NCI-H187 (cell line): ENCODE measurements around the gene MMP20.
"Not testable (repeated sequence)": the region's sequence is repeated elsewhere in the genome, so short reads cannot be mapped to it uniquely, and the experiment has no call there.

Source experiments
- DNase-seq, 2 experiments: peaks; one replicate each; lab custom pipeline; 2025; lab: John Stamatoyannopoulos, UW

MMP20 gene, protein sequence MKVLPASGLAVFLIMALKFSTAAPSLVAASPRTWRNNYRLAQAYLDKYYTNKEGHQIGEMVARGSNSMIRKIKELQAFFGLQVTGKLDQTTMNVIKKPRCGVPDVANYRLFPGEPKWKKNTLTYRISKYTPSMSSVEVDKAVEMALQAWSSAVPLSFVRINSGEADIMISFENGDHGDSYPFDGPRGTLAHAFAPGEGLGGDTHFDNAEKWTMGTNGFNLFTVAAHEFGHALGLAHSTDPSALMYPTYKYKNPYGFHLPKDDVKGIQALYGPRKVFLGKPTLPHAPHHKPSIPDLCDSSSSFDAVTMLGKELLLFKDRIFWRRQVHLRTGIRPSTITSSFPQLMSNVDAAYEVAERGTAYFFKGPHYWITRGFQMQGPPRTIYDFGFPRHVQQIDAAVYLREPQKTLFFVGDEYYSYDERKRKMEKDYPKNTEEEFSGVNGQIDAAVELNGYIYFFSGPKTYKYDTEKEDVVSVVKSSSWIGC

DNA sequence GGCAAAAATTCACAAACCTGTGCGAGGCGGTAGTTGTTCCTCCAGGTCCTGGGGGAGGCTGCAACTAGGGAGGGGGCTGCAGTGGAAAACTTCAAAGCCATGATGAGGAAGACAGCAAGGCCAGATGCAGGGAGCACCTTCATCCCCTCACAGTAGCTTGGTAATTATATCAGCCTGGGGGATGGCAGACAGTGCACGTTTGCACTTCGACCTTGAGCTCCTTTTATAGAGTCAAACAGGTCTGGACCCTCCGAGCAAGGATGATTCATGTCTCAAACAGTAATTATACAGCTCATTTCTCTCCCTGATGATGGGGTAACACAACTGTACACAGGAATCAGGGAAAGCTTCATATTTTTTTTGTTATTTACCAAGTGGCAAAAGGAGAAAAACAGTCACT, at the start of gene MMP20:
Gene MMP20 (minus strand): TSS at position 156 of the 400 bp plus-strand sequence. CDS start 13 bp downstream, at position 143.
- DNase-seq: no peak

DNA sequence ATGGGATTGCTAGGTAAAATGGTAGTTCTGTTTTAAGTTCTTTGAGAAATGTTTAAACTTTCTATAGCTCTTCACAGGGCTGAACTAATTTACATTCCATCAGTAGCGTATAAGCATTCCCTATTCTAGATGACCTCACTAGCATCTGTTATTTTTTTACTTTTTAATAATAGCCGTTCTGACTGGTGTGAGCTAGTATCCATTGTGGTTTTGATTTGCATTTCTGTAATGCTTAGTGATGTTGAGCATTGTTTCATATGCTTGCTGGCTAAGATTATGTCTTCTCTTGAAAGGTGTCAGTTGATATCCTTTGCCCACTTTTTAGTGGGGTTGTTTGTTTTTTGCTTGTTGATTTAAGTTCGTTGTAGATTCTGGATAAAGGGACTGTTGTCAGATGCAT, 44.5 kb upstream of the MMP20 start:
- no peak for DNase-seq

DNA sequence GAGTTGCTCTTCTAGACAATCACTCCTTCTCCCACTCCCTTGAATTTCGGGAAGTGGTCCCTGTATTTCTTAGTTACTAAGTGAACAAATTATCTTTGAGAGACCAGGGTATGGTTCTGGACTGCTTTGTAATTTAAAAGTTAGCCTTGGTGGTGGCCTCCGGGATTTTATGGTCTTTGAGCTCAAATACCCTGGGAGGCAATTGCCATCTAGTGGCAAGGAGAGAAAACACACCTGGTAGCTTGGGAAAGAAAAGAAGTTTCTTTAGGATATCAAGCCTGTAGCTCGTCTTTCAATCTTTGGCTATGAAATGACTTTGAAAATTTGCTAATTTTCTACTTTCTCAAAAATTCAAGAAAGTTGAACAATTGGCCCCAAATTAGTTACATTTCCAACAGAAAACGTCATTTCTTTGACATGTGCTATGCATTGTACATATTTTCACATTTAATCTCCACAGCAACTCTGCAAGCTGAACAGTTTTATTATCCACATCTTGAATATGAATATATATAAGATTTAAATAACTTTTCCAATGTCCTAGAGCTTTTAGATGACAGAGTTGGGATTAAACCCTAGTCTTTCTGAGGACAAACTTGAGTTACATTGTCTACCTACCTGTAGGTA, 41.3 kb upstream of the MMP20 start:
- no peak for DNase-seq

DNA sequence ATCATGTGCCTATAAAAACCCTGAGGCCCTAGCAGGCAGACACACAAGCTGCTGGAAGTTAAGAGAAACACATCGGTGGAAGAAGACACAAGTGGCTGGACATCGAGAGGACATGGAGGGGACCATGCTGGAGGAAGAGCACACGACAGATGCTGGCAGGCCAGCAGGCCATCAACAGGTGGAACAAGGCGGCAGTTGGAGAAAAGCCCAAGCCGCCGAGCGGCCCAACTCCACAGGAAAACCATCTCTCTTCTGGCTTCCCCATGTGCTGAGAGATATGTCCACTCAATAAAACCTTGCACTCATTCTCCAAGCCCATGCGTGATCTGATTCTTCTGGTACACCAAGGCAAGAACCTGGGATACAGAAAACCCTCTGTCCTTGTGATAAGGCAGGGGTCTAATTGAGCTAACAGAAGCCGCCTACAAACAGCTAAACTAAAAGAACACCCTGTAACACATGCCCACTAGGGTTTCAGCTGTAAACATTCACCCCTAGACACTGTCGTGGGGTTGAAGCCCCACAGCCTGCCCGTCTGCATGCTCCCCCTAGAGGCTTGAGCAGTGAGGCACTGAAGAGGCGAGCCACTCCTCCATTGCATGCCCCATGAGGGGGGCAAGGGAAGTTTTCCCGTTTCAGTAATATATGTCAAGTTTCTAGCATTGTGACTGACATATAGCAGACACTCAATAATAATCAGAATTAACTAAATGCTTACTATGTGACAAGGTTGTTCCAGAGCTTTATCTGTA, 39.0 kb upstream of the MMP20 start:
- no peak for DNase-seq

DNA sequence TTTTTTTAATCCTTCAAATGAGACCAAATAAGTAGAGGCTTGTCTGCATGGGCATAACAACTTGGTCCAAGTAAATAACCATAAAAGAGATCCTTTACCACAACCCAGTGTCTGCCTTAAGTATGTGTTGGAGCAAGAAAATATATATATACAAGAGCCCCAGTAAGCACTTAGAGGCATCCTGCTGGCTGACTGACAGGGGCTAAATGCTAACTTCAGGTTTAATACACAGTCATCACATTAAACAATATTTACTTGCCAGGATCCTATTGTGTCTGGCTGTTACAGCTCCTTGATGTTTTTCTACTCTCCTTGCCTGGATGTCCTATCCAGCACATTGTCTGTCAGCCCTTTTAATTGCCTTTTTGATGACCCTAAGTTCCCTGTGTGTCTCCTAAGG, 37.5 kb upstream of the MMP20 start:
- DNase-seq: no peak

DNA sequence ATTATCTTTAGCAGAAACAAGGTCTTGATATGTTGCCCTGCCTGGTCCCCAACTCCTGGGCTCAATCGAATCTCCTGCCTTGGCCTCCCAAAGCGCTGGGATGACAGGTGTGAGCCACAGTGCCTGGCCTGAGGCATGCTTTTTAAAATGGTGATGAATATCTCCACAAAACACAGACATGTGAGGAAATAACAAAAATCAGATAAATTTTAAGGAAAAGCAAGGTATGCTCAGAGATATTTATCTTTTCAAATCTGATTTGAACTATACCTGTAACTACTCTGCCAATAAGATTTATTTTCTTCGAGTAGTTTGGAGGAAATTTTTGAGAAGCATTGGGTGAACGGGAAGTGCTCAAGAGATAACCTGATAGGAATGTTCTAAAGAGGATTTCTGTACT, 35.9 kb upstream of the MMP20 start:
- no peak for DNase-seq

DNA sequence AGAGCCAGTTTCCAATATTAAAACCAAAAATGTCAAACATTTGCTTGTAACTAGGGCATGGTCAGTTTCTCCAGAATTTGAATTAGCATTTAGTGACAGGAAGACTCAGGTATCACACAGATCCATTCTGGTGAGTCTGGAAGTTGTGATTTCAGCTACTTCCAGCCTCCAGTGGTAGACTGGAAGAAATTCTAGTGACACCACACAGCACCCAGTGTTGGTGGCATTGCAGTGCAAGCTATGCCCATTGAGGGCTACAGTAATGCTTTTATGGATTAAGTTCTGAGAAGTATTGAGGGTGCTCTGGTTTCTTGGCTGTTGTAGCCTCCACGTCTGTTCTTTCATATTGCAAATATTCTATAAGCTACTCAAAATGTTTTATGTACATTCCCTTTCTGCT, 31.4 kb upstream of the MMP20 start:
- no peak for DNase-seq

DNA sequence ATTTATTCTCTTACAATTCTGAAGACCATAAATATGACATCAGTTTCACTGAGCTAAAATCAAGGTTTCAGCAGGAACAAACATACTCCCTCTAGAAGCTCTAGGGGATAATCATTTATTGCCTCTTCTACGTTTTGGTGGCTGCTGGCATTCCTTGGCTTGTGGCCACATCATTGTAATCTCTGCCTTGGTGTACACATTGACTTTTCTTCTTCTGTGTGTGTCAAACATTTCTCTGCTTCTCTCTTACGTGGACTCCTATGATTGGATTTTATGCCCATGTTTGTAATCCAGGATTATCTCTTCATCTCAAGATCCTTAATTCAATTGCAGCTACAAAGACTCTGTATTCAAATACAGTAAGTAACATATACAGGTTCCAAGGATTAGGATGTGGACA, 30.4 kb upstream of the MMP20 start:
- no peak for DNase-seq

DNA sequence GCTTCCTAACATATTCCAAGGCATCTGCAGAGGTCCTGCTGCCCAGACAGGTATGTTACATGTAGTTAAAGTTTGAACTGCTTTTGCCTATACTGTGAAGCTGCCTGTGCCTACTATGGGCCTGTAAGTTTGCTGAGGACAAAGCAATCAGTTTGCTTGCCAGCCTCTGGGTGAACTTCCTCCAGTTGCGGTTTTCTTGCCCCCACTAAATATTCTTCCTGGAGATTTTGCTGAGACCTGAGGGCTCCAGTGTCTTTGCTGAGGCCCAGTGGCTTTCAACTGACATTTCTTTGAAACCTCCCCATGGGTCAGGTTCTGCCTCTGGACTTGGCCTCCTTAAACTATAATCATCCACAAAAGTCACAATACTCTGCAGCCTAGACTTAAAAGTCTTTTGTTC, 29.6 kb upstream of the MMP20 start:
- no peak for DNase-seq

DNA sequence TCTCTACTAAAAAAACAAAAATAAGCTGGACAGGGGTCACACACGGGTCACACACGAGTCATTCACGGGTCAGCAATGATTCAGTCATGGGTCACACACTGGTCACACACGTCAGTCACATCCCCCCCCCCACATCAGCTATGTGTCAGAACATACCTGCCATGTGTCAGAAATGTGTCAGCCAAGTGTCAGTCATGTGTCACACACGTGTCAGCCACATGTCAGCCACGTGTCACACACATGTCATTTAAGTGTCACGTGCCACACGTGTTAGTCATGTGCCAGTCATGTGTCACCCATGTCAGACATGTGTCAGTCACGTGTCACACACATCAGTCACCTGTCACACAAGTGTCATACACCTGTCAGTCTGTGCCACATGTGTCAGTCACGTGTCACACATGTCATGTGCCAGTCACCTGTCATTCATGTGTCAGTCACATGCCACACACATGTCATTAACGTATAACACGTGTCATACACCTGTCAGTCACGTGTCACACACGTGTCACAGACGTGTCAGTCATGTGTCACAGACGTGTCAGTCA, 28.7 kb upstream of the MMP20 start:
- DNase-seq: no peak

DNA sequence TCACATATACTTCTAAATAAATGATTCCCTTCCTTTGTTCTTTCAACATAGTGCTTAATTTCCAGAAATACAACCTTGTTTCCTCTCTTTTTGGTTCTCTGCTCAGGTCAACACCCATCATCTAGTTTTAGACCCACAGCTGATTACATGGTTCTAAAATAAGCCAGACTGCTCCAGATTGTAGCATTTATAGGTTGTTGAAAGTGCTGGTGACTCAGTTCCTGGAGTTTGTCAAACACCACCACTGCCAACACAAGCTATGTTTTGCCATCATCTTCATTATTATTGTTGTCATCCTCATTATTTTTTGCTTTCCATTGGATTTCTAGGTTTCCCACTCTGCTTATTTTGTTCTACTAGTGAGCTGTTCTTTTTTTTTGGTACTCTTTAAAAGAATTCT, 22.3 kb upstream of the MMP20 start:
- no peak for DNase-seq

DNA sequence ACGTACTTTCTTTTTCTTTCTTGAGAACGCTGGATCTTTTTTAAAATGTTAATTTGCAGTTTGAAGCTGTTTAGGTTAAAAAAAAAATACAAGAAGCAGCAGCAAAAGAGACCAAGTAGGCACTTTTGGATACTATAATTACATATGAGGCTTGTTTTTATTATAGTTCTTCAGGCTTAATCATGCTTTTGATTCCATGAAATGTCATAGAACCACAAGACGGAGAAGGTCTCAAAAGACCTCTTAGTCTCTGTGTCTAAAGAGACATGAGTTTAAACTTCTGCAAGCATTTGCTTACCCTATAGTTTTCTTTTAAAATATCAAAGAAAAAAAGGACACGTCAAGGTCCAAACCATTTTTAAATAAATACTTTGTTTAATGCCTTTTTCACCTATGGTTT, 18.8 kb upstream of the MMP20 start:
- no peak for DNase-seq

DNA sequence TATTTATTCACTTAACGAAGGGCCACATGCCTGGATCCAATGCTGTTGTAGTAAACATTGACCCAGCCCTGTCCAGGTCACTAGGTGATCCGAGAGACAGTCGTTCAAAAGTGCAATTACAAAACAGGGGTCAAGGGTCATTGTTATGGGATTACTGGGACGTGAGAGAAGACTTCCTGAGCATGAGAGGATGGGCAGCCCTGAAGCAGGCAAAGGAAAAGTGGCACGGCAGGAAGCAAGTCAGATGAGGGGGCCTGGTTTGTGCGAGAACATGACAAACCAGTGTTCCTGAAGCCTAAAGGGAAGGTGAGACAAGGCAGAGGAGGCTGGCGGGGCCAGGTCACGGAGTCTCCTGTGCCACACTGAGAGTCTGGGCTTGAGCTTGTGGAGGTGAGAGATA, 15.8 kb upstream of the MMP20 start:
- DNase-seq: no peak

DNA sequence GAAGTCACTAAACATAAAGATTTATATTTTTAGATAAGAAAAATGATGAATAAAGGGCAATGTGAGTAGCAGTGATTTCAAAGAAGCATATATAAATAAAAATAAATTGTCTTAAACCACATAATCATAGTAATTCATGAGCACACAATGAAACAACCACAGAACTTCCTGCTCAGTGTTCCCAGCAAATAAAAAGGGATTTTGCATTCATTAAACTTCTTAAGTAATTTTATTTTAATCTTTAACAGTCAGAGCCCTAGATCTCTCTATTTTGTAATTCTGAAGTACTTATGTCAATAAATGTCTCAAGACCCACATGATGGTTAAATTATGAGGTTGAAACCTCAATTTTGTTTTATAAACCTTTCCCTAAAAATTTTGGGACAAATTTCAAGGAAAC, 14.5 kb upstream of the MMP20 start:
- DNase-seq: no peak

DNA sequence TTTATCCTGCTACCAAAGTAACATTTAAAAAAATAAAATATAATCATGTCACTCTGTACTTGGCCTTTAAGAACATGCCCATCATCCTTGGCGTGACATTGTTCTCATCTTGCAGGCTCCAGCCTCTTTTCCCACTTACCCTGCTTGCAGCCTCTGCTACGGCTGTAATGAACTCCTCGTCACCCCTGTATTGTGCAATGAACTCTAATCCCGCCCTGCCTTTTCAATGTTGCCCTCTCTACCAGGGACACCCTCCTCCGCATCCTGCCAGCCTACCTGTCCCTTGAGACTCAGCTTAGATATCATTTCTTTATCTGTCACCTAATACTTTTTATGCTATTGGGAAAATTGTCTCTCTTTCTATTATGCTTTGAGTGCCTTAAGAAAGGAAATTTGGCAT, 12.6 kb upstream of the MMP20 start:
- no peak for DNase-seq

DNA sequence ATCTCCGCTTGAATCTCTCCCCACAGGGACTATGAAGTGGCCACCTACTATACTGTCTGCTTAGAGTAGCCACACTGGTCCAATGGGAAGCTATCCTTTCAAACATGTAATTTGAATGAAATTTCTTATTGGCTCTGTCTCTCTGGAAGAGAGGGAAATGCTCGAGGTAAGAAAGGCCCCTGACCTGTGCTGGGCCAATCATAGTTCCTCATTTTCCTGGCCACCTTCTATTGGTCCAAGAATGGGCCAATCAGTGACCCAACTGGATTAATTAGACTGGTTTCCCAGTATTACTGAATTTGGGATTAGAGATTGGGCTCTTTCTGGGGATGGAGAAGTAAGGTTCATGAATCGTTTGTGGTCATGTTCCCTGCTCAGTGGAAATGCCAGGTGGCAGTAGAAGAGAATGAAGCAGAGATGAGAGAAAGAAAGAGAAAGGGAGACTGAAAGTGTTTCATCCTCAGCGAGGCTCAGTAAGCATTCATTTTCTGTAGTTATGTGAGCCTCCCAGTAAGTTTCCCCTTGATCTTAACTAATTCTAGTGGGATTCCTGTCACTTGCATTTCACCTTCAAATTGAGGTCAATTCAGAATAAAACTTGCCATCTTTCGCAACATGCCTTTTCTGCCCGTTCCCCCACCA, 8.4 kb upstream of the MMP20 start:
- DNase-seq: no peak

DNA sequence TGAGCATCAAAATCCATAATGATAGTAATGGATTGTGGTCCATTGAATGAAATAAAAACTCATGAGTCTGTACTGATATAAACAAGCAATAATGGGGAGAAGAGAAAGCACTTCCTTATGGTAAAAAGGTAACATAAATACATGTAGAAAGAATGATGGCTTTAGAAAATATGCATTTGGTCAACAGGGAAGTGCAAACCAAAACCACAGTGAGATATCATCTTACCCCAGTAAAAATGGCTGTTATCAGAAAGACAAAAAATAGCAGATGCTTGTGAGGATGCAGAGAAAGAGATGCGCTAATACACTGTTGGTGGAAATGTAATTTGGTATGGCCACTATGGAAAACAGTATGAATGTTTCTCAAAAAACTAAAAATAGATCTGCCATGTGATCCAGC, 6.9 kb upstream of the MMP20 start:
- DNase-seq: no peak

DNA sequence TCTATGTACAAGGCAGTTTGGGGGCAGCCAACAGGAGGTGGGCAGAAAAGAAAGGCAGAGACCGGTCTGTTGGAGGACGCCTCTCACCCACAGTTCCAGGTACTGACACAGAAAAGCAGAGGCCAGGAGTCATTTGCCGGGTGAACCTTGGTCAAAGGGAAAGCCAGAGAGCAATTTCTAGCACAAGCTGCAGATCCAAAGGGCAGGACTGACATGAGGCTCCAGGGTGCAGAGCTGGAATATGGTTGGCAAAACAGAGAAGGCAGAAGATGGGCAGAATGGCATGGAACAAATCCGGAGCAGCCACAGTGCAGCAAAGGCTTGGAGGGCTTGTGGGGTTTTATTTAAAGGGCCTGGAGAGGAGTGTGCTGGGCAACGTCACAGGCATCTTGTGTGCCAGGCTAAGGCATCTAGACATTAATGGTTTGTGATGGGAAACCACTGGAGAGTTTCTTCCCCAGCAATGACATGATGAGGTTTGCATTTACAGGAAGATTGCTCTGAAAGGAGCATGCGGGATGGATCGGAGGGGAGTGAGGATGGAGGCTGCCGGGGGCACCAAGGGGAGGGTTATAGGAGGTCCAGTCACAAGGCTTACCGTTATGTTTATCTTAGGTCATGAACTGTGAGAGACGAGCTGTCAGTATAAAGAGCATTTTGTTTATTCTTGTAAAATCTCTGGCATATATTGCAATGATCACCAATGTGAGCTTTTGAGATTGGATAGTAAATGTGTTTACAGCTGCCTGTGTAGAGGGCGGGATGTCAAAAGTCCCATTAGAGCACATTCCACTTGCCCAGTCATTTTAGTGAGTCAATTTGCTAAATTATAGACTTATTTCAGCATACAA, 5.7 kb upstream of the MMP20 start:
- no peak for DNase-seq

DNA sequence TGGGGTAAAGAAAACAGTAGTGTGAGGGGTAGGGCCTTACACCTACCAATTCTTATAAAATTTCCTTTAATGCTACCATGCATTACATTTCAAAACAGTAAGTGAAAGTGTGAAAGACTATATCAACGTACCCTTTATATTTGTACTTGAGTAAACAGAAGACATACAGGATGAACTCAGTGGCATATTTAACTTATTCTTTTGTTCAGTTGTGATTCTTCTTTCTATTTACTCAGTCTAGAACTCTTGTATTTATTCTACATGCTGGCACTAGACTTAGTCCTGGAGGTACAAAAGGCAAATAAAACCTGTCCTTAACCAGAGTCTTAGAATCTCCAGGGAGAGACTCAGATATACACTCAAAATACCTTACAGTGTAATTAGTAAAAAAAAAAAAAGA, 4.8 kb upstream of the MMP20 start:
- not testable (repeated sequence) for DNase-seq

DNA sequence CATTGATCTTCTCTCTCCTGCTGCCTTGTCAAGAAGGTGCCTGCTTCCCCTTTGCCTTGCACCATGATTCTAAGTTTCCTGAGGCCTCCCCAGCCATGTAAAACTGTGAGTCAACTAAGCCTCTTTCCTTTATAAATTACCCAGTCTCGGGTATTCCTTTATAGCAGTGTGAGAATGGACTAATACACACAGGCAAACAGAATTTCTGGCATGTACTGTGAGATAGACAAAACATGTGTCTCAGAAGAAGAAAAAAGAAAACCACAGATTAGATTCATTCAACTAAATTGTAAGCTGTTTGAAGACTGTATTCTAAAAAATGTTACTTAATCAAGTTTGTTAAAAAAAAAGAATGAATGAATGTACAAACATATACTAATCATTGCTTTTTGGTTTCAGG, 1.5 kb upstream of the MMP20 start:
- no peak for DNase-seq

DNA sequence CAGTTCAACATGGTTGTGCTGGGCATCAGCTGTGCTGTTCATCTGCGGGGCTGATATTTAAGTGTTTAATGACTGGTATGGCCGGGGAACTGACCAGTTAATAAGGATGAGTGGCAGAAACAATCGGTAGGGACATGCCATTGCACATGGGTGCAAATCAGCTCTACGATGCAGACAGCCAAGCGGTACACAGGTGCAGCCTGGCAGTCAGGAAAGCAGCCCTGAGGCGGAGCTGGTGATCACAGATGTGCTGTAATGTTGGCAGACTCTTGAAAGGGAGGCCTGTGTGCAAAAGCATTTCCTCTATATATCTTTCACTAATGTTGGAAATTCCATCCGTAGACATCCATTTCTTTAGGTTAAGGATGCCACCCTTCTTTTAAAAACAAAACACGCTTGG, 1.1 kb downstream of the MMP20 start:
- DNase-seq: no peak
